ENCODE data around the gene SVIL. TPM values are rescaled to one million over a fixed set of nuclear protein-coding genes. Genes with fewer than 3 reads are reported as not detected.

The SVIL gene
- total RNA-seq, 1 experiment from 2014 or later, result 166 TPM

GRCh38 chr10:29535012-29535777, 99.6 kb downstream of the SVIL start:
- ChIA-PET CTCF (interaction anchor here (0.5 to 1.2 kb wide), 5 partner anchors 19 to 601 kb away, joined by 3 to 15 read pairs (median 4); no protein-coding TSS in a partner anchor), POLR2A (ENCODE audit: unreplicated experiment) (interaction anchor here (0.6 to 0.7 kb wide), 4 partner anchors 35 to 1206 kb away, joined by 3 to 12 read pairs (median 6); no protein-coding TSS in a partner anchor)
- Histone ChIP-seq H3K4me1 (replicated peaks; ENCODE audit: insufficient read depth) (no peaks in the 10 kb centered on the region), H3K27me3 (ENCODE audit: insufficient read depth, low read depth) (no peaks in the 10 kb centered on the region), H3F3A (ENCODE audit: insufficient read depth, low read depth) (peaks cover 2% of the 10 kb centered on the region; the same call in 1 of the 2 replicates), H3K9me3 (ENCODE audit: insufficient read depth, low read depth) (no peaks in the 10 kb centered on the region), H3K27ac (0 out of 2 replicates have a peak overlapping the region, but pooled peaks have one; percentile 9), H3K79me2 (ENCODE audit: low read depth) (0 out of 2 replicates have a peak, but pooled peaks cover 6% of the 10 kb centered on the region), H3K36me3 (ENCODE audit: low read depth) (no peaks in the 10 kb centered on the region), H3K9me2 (ENCODE audit: insufficient read depth) (no peaks in the 10 kb centered on the region), H3K4me3 (no peak overlapping the region), H3K4me2 (no peak overlapping the region), H4K20me1 (ENCODE audit: insufficient read depth) (no peaks in the 10 kb centered on the region), H2AFZ (no peak overlapping the region)
- intact Hi-C loops (cut with micrococcal nuclease; ENCODE audit: unreplicated experiment), result loop anchor here (2.0 to 10.0 kb wide), 2 partner anchors 56 to 200 kb away; no protein-coding TSS in a partner anchor
- DNase-seq, result peak in 1 of 2 experiments; percentile 69
- TF ChIP-seq EZH2 (IDR thresholded peaks at IDR 0.05; ENCODE audit: low read depth), result no peak
- TF ChIP-seq CTCF (conservative IDR thresholded peaks at IDR 0.05), result peak; percentile 25; the same call in 1 of the 2 replicates
- no TSS peak for BruUV-seq (replicated peaks)

- Histone ChIP-seq H3K36me3 (ENCODE audit: low read depth) (no peaks in the 10 kb centered on the region), H3K9me2 (ENCODE audit: insufficient read depth) (no peaks in the 10 kb centered on the region), H3F3A (ENCODE audit: insufficient read depth, low read depth) (peaks cover 2% of the 10 kb centered on the region; the same call in 1 of the 2 replicates), H2AFZ (no peak overlapping the region), H3K4me3 (no peak overlapping the region), H3K4me2 (no peak overlapping the region), H3K27ac (no peak overlapping the region), H3K27me3 (ENCODE audit: insufficient read depth, low read depth) (no peaks in the 10 kb centered on the region), H3K79me2 (ENCODE audit: low read depth) (0 out of 2 replicates have a peak, but pooled peaks cover 6% of the 10 kb centered on the region), H3K4me1 (replicated peaks; ENCODE audit: insufficient read depth) (no peaks in the 10 kb centered on the region), H3K9me3 (ENCODE audit: insufficient read depth, low read depth) (no peaks in the 10 kb centered on the region), H4K20me1 (ENCODE audit: insufficient read depth) (no peaks in the 10 kb centered on the region)
- ChIA-PET CTCF (interaction anchor here (0.6 to 1.2 kb wide), 3 partner anchors 11 to 398 kb away, joined by 3 to 4 read pairs (median 3); no protein-coding TSS in a partner anchor), POLR2A (ENCODE audit: unreplicated experiment) (interaction anchor here (0.6 kb wide), 1 partner anchor 326 kb away, joined by 3 read pairs; no protein-coding TSS in a partner anchor)
- intact Hi-C loops (cut with micrococcal nuclease; ENCODE audit: unreplicated experiment), result loop anchor here (2.0 to 10.0 kb wide), 2 partner anchors 56 to 200 kb away; no protein-coding TSS in a partner anchor
- TF ChIP-seq EZH2 (IDR thresholded peaks at IDR 0.05; ENCODE audit: low read depth) (no peak), CTCF (conservative IDR thresholded peaks at IDR 0.05) (no peak)
- BruUV-seq (replicated peaks), result no TSS peak
- no peak for DNase-seq
These were observed 100.2 kb downstream of the SVIL start for GRCh38 chr10:29534590-29534989.

- H3F3A ChIP-seq (ENCODE audit: insufficient read depth, low read depth), result peaks cover 2% of the 10 kb centered on the region; the same call in 1 of the 2 replicates
- no peaks in the 10 kb centered on the region for H3K9me2 ChIP-seq (ENCODE audit: insufficient read depth)
- no peaks in the 10 kb centered on the region for H3K9me3 ChIP-seq (ENCODE audit: insufficient read depth, low read depth)
- H3K27me3 ChIP-seq (ENCODE audit: insufficient read depth, low read depth), result no peaks in the 10 kb centered on the region
- H3K79me2 ChIP-seq (ENCODE audit: low read depth), result 0 out of 2 replicates have a peak, but pooled peaks cover 6% of the 10 kb centered on the region
- intact Hi-C loops (cut with micrococcal nuclease; ENCODE audit: unreplicated experiment), result loop anchor here (2.0 to 10.0 kb wide), 2 partner anchors 57 to 201 kb away; no protein-coding TSS in a partner anchor
- H3K4me2 ChIP-seq, result no peak overlapping the region
- TF ChIP-seq EZH2 (IDR thresholded peaks at IDR 0.05; ENCODE audit: low read depth) (no peak), CTCF (conservative IDR thresholded peaks at IDR 0.05) (no peak)
- H3K4me1 ChIP-seq (replicated peaks; ENCODE audit: insufficient read depth), result no peaks in the 10 kb centered on the region
- no peak overlapping the region for H3K4me3 ChIP-seq
- BruUV-seq (replicated peaks), result no TSS peak
- no peaks in the 10 kb centered on the region for H3K36me3 ChIP-seq (ENCODE audit: low read depth)
- CTCF ChIA-PET, result interaction anchor here (0.6 kb wide), 1 partner anchor 403 kb away, joined by 5 read pairs; no protein-coding TSS in a partner anchor
- POLR2A ChIA-PET (ENCODE audit: unreplicated experiment), result interaction anchor here (0.5 to 0.6 kb wide), 2 partner anchors 29 to 269 kb away, joined by 5 to 15 read pairs; no protein-coding TSS in a partner anchor
- no peak for DNase-seq
- H2AFZ ChIP-seq, result no peak overlapping the region
- H3K27ac ChIP-seq, result no peak overlapping the region
- H4K20me1 ChIP-seq (ENCODE audit: insufficient read depth), result no peaks in the 10 kb centered on the region
These were observed 101.0 kb downstream of the SVIL start for GRCh38 chr10:29533696-29534285.
